ENCODE data around the gene COPS7A. TPM values are rescaled to one million over a fixed set of nuclear protein-coding genes. Genes with fewer than 3 reads are reported as not detected.

COPS7A gene
- total RNA-seq, 4 donors from 2014 or later, result 51.9 to 71.8 (median 63.0) TPM

GRCh38 chr12:6729186-6729585 lies 5.3 kb downstream of the COPS7A start:
- no peak overlapping the region for H3K27ac ChIP-seq (replicated peaks in 1 of 4)
- H3K4me3 ChIP-seq, result no peak overlapping the region
- WGBS, result 91% methylated on average over 17 of the region's 18 CpGs
- H3K27me3 ChIP-seq, result no peaks in the 10 kb centered on the region
- intact Hi-C loops (cut with DNase I), result no loop called here
- H3K9me3 ChIP-seq, result no peaks in the 10 kb centered on the region
- peaks cover 7 to 21% (median 14%) of the 10 kb centered on the region in 4 donors for H3K4me1 ChIP-seq
- H3K36me3 ChIP-seq, result peaks cover 37 to 83% (median 57%) of the 10 kb centered on the region in 4 donors
- no peak for DNase-seq (ENCODE audit: extremely low spot score)
- no peak for TF ChIP-seq POLR2A (IDR thresholded peaks at IDR 0.05; ENCODE audit: low read depth)
- TF ChIP-seq CTCF (IDR thresholded peaks at IDR 0.05), result no peak
- TF ChIP-seq EP300 (IDR thresholded peaks at IDR 0.05), result no peak
- no peak for TF ChIP-seq POLR2AphosphoS5 (IDR thresholded peaks at IDR 0.05)

GRCh38 chr12:6730169-6730568 lies 6.3 kb downstream of the COPS7A start:
- no peak overlapping the region for H3K4me3 ChIP-seq
- peaks cover 37 to 91% (median 60%) of the 10 kb centered on the region in 4 donors for H3K36me3 ChIP-seq
- intact Hi-C loops (cut with DNase I), result no loop called here
- 91% methylated on average over 8 of the region's 8 CpGs for WGBS
- H3K4me1 ChIP-seq, result peaks cover 0 to 12% (median 4%) of the 10 kb centered on the region in 4 donors
- no peaks in the 10 kb centered on the region for H3K27me3 ChIP-seq
- TF ChIP-seq POLR2AphosphoS5 (IDR thresholded peaks at IDR 0.05) (no peak), CTCF (IDR thresholded peaks at IDR 0.05) (no peak), POLR2A (IDR thresholded peaks at IDR 0.05; ENCODE audit: low read depth) (no peak), EP300 (IDR thresholded peaks at IDR 0.05) (no peak)
- H3K9me3 ChIP-seq, result no peaks in the 10 kb centered on the region
- H3K27ac ChIP-seq (replicated peaks in 1 of 4), result no peak overlapping the region
- no peak for DNase-seq (ENCODE audit: extremely low spot score)

GRCh38 chr12:6734506-6735387 lies 10.9 kb downstream of the COPS7A start:
- Histone ChIP-seq H3K4me1 (peaks cover 7 to 13% (median 10%) of the 10 kb centered on the region in 4 donors), H3K4me3 (no peak overlapping the region), H3K9me3 (no peaks in the 10 kb centered on the region), H3K36me3 (peaks cover 23 to 48% (median 36%) of the 10 kb centered on the region in 4 donors), H3K27me3 (no peaks in the 10 kb centered on the region), H3K27ac (replicated peaks in 1 of 4) (peak overlapping the region; percentile 17 to 54 (median 48))
- intact Hi-C loops (cut with DNase I), result loop anchor here (5.0 kb wide), 1 partner anchor 43 kb away; no protein-coding TSS in a partner anchor
- 73% methylated on average over 10 of the region's 10 CpGs for WGBS
- TF ChIP-seq EP300 (IDR thresholded peaks at IDR 0.05) (no peak), POLR2AphosphoS5 (IDR thresholded peaks at IDR 0.05) (no peak)
- no peak for DNase-seq (ENCODE audit: extremely low spot score)

GRCh38 chr12:6735448-6736191 lies 11.8 kb downstream of the COPS7A start:
- Histone ChIP-seq H3K27ac (replicated peaks in 1 of 4) (peak overlapping the region; percentile 17 to 54 (median 48)), H3K36me3 (peaks cover 14 to 39% (median 27%) of the 10 kb centered on the region in 4 donors), H3K4me1 (peaks cover 7 to 13% (median 10%) of the 10 kb centered on the region in 4 donors), H3K4me3 (no peak overlapping the region), H3K9me3 (no peaks in the 10 kb centered on the region), H3K27me3 (no peaks in the 10 kb centered on the region)
- DNase-seq (ENCODE audit: extremely low spot score), result no peak
- 43% methylated on average over 8 of the region's 8 CpGs for WGBS
- TF ChIP-seq CTCF (IDR thresholded peaks at IDR 0.05) (peak; percentile 76 to 78 (median 77)), POLR2AphosphoS5 (IDR thresholded peaks at IDR 0.05) (peak in 1 of 2 donors; percentile 60), EP300 (IDR thresholded peaks at IDR 0.05) (no peak), POLR2A (IDR thresholded peaks at IDR 0.05; ENCODE audit: low read depth) (no peak)
- intact Hi-C loops (cut with DNase I), result loop anchor here (5.0 kb wide), 1 partner anchor 42 kb away; no protein-coding TSS in a partner anchor
